Tibial nerve (tissue), 4 donors: ENCODE results near the gene USP32.

Experiments
- EP300 ChIP-seq, 2 donors: sonication (generic); formaldehyde crosslinking; IDR thresholded peaks; one replicate each; pipeline ENCODE4 v1.6.1; 2017; ENCODE audit warnings: antibody characterized with exemption in 2 of 2, mild to moderate bottlenecking in 1 of 2
- TF ChIP-seq, protein P1 (sequence below), 5 experiments: fragments of 200-600 bp in 3 of 5; fragments of 450-650 bp in 2 of 5; sonication (generic) in 3 of 5; IDR thresholded peaks; one replicate each; pipeline ENCODE4 v1.5.1; 2016 to 2019; ENCODE audit warnings: antibody characterized with exemption in 5 of 5, mild to moderate bottlenecking in 3 of 5, moderate library complexity in 2 of 5

DNA sequence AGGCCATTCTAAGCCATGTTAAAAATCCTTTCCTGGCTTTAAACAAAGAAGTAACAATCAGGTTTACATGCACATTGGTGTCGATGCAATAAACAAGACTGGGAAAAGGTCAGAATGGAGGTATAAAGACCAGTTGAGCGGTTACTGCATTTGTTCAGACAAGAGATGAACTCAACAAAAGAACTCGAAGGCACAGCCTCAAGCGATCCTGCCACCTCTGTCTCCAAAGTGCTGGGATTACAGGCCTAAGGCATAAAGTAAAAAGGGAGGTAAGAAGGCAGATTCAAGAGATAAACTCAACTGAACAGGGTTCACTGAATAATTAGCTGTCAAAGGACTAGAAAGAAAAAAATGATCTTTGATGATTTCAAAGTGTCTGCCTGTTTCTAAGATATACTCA lies 39.4 kb downstream of the USP32 start:
- no peak for TF ChIP-seq EP300 (IDR thresholded peaks at IDR 0.05)
- TF ChIP-seq, protein P1, sequence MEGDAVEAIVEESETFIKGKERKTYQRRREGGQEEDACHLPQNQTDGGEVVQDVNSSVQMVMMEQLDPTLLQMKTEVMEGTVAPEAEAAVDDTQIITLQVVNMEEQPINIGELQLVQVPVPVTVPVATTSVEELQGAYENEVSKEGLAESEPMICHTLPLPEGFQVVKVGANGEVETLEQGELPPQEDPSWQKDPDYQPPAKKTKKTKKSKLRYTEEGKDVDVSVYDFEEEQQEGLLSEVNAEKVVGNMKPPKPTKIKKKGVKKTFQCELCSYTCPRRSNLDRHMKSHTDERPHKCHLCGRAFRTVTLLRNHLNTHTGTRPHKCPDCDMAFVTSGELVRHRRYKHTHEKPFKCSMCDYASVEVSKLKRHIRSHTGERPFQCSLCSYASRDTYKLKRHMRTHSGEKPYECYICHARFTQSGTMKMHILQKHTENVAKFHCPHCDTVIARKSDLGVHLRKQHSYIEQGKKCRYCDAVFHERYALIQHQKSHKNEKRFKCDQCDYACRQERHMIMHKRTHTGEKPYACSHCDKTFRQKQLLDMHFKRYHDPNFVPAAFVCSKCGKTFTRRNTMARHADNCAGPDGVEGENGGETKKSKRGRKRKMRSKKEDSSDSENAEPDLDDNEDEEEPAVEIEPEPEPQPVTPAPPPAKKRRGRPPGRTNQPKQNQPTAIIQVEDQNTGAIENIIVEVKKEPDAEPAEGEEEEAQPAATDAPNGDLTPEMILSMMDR (IDR thresholded peaks at IDR 0.05), result no peak
